Chondrocyte (in vitro differentiated cells): ENCODE measurements around the gene TLK2. TPM values are rescaled to one million over a fixed set of nuclear protein-coding genes. Genes with fewer than 3 reads are reported as not detected.
A peak's percentile ranks its signal among the peaks of the same experiment; 100 is the strongest.
"Not testable (repeated sequence)": the region's sequence is repeated elsewhere in the genome, so short reads cannot be mapped to it uniquely, and the experiment has no call there.

Experiments used
- DNase-seq: peaks from one replicate; pipeline ENCODE4 v3.0.0; 2021; ENCODE audit warnings: mixed read lengths, low spot score
- H3K27ac Mint-ChIP-seq: one replicate; pipeline ENCODE4 v1.8.0; 2021; ENCODE audit warnings: mild to moderate bottlenecking, moderate library complexity, mixed read lengths; ENCODE audit not compliant: unreplicated experiment
- H3K27me3 Mint-ChIP-seq: 2 replicates; pipeline ENCODE4 v1.8.0; 2021; ENCODE audit warnings: low read depth, mixed read lengths
- H3K36me3 Mint-ChIP-seq: 2 replicates; pipeline ENCODE4 v1.8.0; 2021; ENCODE audit warnings: low read depth, mixed read lengths
- H3K4me1 Mint-ChIP-seq: 2 replicates; pipeline ENCODE4 v1.8.0; 2021; ENCODE audit warnings: low read depth, mild to moderate bottlenecking, mixed read lengths
- H3K4me3 Mint-ChIP-seq: one replicate; pipeline ENCODE4 v1.8.0; 2021; ENCODE audit warnings: mild to moderate bottlenecking, moderate library complexity, mixed read lengths; ENCODE audit not compliant: unreplicated experiment
- H3K9me3 Mint-ChIP-seq: 2 replicates; pipeline ENCODE4 v1.8.0; 2021; ENCODE audit warnings: low read depth, mixed read lengths
- total RNA-seq: library from RNA; stranded (reverse); gene quantifications from 3 replicates; pipeline ENCODE4 v1.2.1, GENCODE V29; 2021
- TF ChIP-seq, protein P1 (sequence below): fragments of 200-600 bp; sonication (generic); IDR thresholded peaks from 2 replicates; pipeline ENCODE4 v1.5.0; 2021; ENCODE audit warnings: antibody characterized with exemption, mild to moderate bottlenecking, moderate library complexity

The TLK2 gene
- total RNA-seq, 1 donor from 2014 or later, result 35.5 TPM

DNA sequence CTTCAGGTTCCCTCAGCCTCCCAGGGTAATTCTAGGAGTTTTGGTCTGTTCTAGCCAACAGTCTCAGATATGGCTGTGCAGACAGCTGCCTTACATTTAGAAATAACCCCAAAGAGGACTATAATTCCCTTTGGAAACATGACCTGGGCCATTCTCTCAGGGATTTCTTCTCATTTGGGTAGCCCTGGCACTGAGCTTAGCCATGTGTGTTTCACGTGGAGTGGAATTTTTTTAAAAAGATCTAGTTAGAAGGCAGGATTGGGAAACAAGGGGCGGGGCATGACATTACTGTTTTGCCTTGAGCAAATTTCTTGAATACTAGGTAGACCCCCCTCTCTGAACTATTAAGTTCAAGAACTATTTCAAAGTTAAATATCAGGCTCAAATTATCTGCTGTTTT is 119.3 kb downstream of the TLK2 start:
- no peaks in the 10 kb centered on the region for H3K27me3 Mint-ChIP-seq
- peaks cover 4% of the 10 kb centered on the region for H3K9me3 Mint-ChIP-seq
- H3K4me1 Mint-ChIP-seq, result peaks cover 3% of the 10 kb centered on the region
- no peak overlapping the region for H3K27ac Mint-ChIP-seq
- no peak overlapping the region for H3K4me3 Mint-ChIP-seq
- DNase-seq, result no peak
- peaks cover 31% of the 10 kb centered on the region for H3K36me3 Mint-ChIP-seq
- TF ChIP-seq, protein P1, sequence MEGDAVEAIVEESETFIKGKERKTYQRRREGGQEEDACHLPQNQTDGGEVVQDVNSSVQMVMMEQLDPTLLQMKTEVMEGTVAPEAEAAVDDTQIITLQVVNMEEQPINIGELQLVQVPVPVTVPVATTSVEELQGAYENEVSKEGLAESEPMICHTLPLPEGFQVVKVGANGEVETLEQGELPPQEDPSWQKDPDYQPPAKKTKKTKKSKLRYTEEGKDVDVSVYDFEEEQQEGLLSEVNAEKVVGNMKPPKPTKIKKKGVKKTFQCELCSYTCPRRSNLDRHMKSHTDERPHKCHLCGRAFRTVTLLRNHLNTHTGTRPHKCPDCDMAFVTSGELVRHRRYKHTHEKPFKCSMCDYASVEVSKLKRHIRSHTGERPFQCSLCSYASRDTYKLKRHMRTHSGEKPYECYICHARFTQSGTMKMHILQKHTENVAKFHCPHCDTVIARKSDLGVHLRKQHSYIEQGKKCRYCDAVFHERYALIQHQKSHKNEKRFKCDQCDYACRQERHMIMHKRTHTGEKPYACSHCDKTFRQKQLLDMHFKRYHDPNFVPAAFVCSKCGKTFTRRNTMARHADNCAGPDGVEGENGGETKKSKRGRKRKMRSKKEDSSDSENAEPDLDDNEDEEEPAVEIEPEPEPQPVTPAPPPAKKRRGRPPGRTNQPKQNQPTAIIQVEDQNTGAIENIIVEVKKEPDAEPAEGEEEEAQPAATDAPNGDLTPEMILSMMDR, result no peak

DNA sequence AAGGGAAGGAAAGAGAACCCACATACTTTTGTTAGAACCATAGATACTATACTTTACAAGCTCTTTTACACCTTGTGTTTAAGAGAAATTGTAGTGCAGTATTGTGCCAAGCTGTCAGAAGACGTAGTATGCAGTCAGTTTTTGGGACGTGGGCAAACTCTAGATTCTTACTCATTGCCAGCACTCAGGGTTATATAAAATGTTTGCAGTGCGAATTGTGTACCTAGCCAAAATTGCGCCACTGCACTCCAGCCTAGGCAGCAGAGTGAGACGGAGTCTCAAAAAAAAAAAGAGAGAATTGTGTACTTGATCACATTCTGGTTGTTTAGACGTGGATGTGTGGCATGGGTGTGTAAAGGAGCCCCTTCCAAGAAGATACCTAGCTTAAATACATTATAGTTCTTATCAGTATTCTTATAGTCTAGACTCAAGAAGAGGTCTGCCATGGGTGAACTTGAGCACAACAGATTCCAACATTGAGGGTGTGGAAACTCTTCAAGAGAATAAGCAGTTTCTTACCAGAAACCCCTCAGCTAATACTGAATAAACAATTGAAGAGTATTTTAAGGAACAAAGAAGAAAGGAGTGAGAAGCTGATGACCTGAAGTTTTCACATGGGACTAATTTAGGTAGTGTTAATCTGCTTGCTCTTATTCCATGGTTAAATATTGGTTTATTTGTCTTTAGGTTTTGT is 121.5 kb downstream of the TLK2 start:
- Mint-ChIP-seq H3K36me3 (peaks cover 32% of the 10 kb centered on the region), H3K4me1 (no peaks in the 10 kb centered on the region), H3K4me3 (no peak overlapping the region), H3K9me3 (peaks cover 4% of the 10 kb centered on the region), H3K27me3 (no peaks in the 10 kb centered on the region), H3K27ac (no peak overlapping the region)
- DNase-seq, result no peak
- TF ChIP-seq, protein P1, result no peak

DNA sequence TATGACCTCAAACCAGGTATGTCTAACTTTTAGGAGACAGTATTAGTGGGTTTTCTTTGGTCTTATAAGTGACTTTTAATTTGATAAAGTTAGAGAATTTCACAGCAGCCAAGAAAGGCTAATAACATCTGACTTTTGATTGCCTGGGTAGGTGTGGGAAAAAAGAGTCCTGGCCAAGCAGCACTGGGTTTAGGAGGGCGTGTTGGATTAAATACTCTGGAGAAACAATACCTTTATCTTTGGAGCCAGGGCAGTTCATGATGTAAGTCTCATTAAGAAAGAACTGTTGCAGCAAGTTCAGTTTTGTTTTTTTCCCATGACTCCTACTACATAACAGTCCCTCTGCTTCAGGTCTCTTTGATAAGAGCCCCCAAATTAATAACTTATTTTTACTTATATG is 122.2 kb downstream of the TLK2 start:
- Mint-ChIP-seq H3K27ac (no peak overlapping the region), H3K36me3 (peaks cover 32% of the 10 kb centered on the region), H3K9me3 (peaks cover 4% of the 10 kb centered on the region), H3K27me3 (no peaks in the 10 kb centered on the region), H3K4me3 (no peak overlapping the region), H3K4me1 (no peaks in the 10 kb centered on the region)
- TF ChIP-seq, protein P1, result no peak
- no peak for DNase-seq

DNA sequence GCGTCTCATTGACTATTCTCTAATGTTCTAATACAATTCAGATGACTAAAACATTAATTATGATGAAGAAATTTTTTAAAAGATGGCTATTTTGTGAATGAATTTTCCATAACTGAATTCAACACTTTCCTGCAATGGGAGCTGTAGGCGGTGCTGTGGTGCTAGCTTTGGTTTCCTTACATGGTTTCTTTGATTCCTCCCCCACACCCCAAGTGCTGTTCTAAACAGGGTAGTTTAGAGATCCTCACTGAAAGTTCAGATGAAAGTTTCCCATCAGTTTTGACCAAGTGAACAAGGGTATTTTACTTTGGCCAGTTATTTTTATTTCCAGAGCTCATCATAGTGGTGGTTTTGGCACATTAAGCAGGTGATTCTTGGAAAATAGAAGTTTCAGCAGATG is 122.8 kb downstream of the TLK2 start:
- no peaks in the 10 kb centered on the region for H3K27me3 Mint-ChIP-seq
- H3K36me3 Mint-ChIP-seq, result peaks cover 31% of the 10 kb centered on the region
- peaks cover 4% of the 10 kb centered on the region for H3K9me3 Mint-ChIP-seq
- no peak overlapping the region for H3K27ac Mint-ChIP-seq
- TF ChIP-seq, protein P1, result peak; percentile 37
- no peak for DNase-seq
- H3K4me1 Mint-ChIP-seq, result no peaks in the 10 kb centered on the region
- no peak overlapping the region for H3K4me3 Mint-ChIP-seq

DNA sequence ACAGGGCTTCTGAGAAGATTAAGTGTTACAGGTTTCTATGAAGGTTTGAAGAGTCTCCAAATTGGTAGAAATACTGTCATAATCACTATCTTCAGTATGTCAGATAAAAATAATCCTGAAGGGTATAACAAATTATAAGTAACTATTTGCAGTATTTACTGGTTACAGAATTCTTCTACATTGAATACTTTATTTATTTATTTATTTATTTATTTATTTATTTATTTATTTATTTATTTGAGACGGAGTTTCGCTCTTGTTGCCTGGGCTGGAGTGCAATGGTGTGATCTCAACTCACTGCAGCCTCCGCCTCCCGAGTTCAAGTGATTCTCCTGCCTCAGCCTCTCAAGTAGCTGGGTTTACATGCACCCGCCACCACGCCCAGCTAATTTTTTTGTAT is 125.2 kb downstream of the TLK2 start:
- not testable (repeated sequence) for H3K27ac Mint-ChIP-seq, H3K27me3 Mint-ChIP-seq, DNase-seq, H3K4me1 Mint-ChIP-seq, H3K4me3 Mint-ChIP-seq, H3K9me3 Mint-ChIP-seq
- peaks cover 29% of the 10 kb centered on the region for H3K36me3 Mint-ChIP-seq

DNA sequence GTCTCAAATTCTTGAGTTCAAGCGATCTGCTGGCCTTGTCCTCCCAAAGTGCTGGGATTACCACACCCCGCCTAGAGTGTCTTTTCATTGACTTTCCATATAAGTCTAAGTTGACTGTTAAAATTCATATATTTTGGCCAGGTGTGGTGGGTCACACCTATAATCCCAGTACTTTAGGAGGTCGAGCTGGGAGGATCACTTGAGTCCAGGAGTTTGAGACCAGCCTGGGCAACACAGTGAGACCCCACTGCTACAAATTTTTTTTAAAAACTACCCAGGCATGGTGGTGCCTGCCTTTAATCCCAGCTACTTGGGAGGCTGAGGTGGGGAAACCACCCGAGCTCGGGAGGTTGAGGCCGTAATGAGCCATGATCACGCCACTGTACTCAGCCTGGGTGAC is 127.0 kb downstream of the TLK2 start:
- Mint-ChIP-seq H3K4me3 (no peak overlapping the region), H3K36me3 (peaks cover 31% of the 10 kb centered on the region), H3K9me3 (no peaks in the 10 kb centered on the region), H3K27me3 (no peaks in the 10 kb centered on the region), H3K27ac (no peak overlapping the region), H3K4me1 (no peaks in the 10 kb centered on the region)
- DNase-seq, result no peak
- TF ChIP-seq, protein P1, result no peak
